GM23248 (cell line): Measurements from ENCODE around the gene L3HYPDH. TPM values are rescaled to one million over a fixed set of nuclear protein-coding genes. Genes with fewer than 3 reads are reported as not detected.

Source experiments
- DNase-seq: peaks from one replicate; pipeline ENCODE4 v3.0.0-alpha.2; 2015
- H2AFZ ChIP-seq: fragments of 200-600 bp; sonication (generic); 2 replicates; pipeline ENCODE4 v1.6.1; 2016; ENCODE audit warnings: antibody characterized with exemption
- H3F3A ChIP-seq: fragments of 200-600 bp; sonication (generic); 2 replicates; pipeline ENCODE4 v1.6.1; 2016; ENCODE audit warnings: mild to moderate bottlenecking, antibody characterized with exemption, mixed run types; ENCODE audit not compliant: insufficient read depth
- H3K27ac ChIP-seq: fragments of 200-600 bp; sonication (generic); 2 replicates; pipeline ENCODE4 v1.5.1; 2016; ENCODE audit warnings: mild to moderate bottlenecking
- H3K27me3 ChIP-seq: fragments of 200-600 bp; sonication (generic); replicated peaks from 2 replicates; pipeline ENCODE4 v1.6.1; 2016; ENCODE audit warnings: mild to moderate bottlenecking; ENCODE audit not compliant: insufficient read depth
- H3K36me3 ChIP-seq: fragments of 200-600 bp; sonication (generic); 2 replicates; pipeline ENCODE4 v1.6.1; 2016; ENCODE audit warnings: low read depth, mild to moderate bottlenecking
- H3K4me1 ChIP-seq: fragments of 200-600 bp; sonication (generic); 2 replicates; pipeline ENCODE4 v1.6.1; 2016; ENCODE audit warnings: mild to moderate bottlenecking; ENCODE audit not compliant: insufficient read depth
- H3K4me2 ChIP-seq: fragments of 200-600 bp; sonication (generic); one replicate; pipeline ENCODE4 v1.6.1; 2016; ENCODE audit warnings: mild to moderate bottlenecking; ENCODE audit not compliant: unreplicated experiment
- H3K4me3 ChIP-seq: fragments of 200-600 bp; sonication (generic); 2 replicates; pipeline ENCODE4 v1.5.1; 2016; ENCODE audit warnings: mild to moderate bottlenecking
- H3K79me2 ChIP-seq: fragments of 200-600 bp; sonication (generic); 2 replicates; pipeline ENCODE4 v1.6.1; 2016; ENCODE audit warnings: mild to moderate bottlenecking; ENCODE audit not compliant: insufficient read depth
- H3K9ac ChIP-seq: fragments of 200-600 bp; sonication (generic); 2 replicates; pipeline ENCODE4 v1.6.1; 2016; ENCODE audit warnings: mild to moderate bottlenecking
- H3K9me2 ChIP-seq: fragments of 200-600 bp; sonication (generic); 2 replicates; pipeline ENCODE4 v1.6.1; 2016; ENCODE audit warnings: mixed run types, mild to moderate bottlenecking, moderate library complexity; ENCODE audit not compliant: insufficient read depth
- H3K9me3 ChIP-seq: fragments of 200-600 bp; sonication (generic); one replicate; pipeline ENCODE4 v1.6.1; 2017; ENCODE audit warnings: low read depth
- H4K20me1 ChIP-seq: fragments of 200-600 bp; sonication (generic); 2 replicates; pipeline ENCODE4 v1.6.0; 2016; ENCODE audit not compliant: insufficient read depth
- EZH2 ChIP-seq: fragments of 200-600 bp; sonication (generic); IDR thresholded peaks from 2 replicates; pipeline ENCODE4 v1.6.1; 2018; ENCODE audit warnings: antibody characterized with exemption, mild to moderate bottlenecking; ENCODE audit not compliant: insufficient read depth, poor library complexity, severe bottlenecking
- EZH2phosphoT487 ChIP-seq: fragments of 200-600 bp; sonication (generic); IDR thresholded peaks from 2 replicates; pipeline ENCODE4 v1.6.1; 2018; ENCODE audit warnings: antibody characterized with exemption, moderate library complexity, mild to moderate bottlenecking, low read depth; ENCODE audit not compliant: insufficient read depth
- WGBS, 2 experiments: methylation state at CpG; one replicate each; pipeline ENCODE4 v1.1.6; 2015 to 2017; ENCODE audit warnings: low lambda C conversion rate in 2 of 2, low coverage in 1 of 2; ENCODE audit errors: missing lambda C conversion rate in 2 of 2; 5-methylcytosine and 5-hydroxymethylcytosine counted together
- in situ Hi-C: fragments of 300-500 bp; cut with MboI; formaldehyde crosslinking; loops from 2 replicates; pipeline ENCODE4 v1.15.0; 2020
- polyA plus RNA-seq: library from polyadenylated mRNA; unstranded; fragments of >200 nt; fragmentation: Nextera tagmentation; extraction: Ambion mirVana; gene quantifications from 2 replicates; pipeline ENCODE4 v1.2.1, GENCODE V29; 2016
- total RNA-seq: library from RNA; depleted of rRNA; stranded (reverse); fragments of >200 nt; shearing (Covaris generic); gene quantifications from 2 replicates; pipeline ENCODE4 v1.2.3, GENCODE V29; 2014

L3HYPDH gene
- total and polyA plus RNA-seq, 2 experiments from 2014 or later: 65.1 to 69.3 TPM

GRCh38 chr14:59478540-59478939 lies 5.7 kb downstream of the L3HYPDH start:
- H3K9me2 ChIP-seq: no peaks in the 10 kb centered on the region
- H3K4me3 ChIP-seq: no peak overlapping the region
- H3K27ac ChIP-seq: no peak overlapping the region
- no peaks in the 10 kb centered on the region for H3K9me3 ChIP-seq
- no peaks in the 10 kb centered on the region for H3K27me3 ChIP-seq
- no peak overlapping the region for H3K4me2 ChIP-seq
- TF ChIP-seq EZH2phosphoT487 (no peak), EZH2 (no peak)
- no peak for DNase-seq
- no peak overlapping the region for H2AFZ ChIP-seq
- H3K79me2 ChIP-seq: peaks cover 62% of the 10 kb centered on the region
- 83 to 87% methylated on average over 3 of the region's 3 CpGs for WGBS, 2 experiments
- no peaks in the 10 kb centered on the region for H4K20me1 ChIP-seq
- H3F3A ChIP-seq: peaks cover 29% of the 10 kb centered on the region
- in situ Hi-C loops: no loop called here
- H3K4me1 ChIP-seq: peaks cover 29% of the 10 kb centered on the region
- H3K9ac ChIP-seq: no peak overlapping the region
- H3K36me3 ChIP-seq: peaks cover 36% of the 10 kb centered on the region

- H3K4me1 ChIP-seq: peaks cover 10% of the 10 kb centered on the region; the same call in 1 of the 2 replicates
- H4K20me1 ChIP-seq: no peaks in the 10 kb centered on the region
- peaks cover 60% of the 10 kb centered on the region for H3K36me3 ChIP-seq
- no peak overlapping the region for H3K4me2 ChIP-seq
- DNase-seq: no peak
- H3K4me3 ChIP-seq: no peak overlapping the region
- H3K9me3 ChIP-seq: no peaks in the 10 kb centered on the region
- no peak overlapping the region for H3K9ac ChIP-seq
- no peak overlapping the region for H2AFZ ChIP-seq
- TF ChIP-seq EZH2: no peak
- TF ChIP-seq EZH2phosphoT487: no peak
- H3K27ac ChIP-seq: no peak overlapping the region
- no peaks in the 10 kb centered on the region for H3K27me3 ChIP-seq
- in situ Hi-C loops: no loop called here
- H3K79me2 ChIP-seq: peaks cover 45% of the 10 kb centered on the region
- no peaks in the 10 kb centered on the region for H3K9me2 ChIP-seq
- H3F3A ChIP-seq: peaks cover 17% of the 10 kb centered on the region; the same call in 1 of the 2 replicates
- WGBS, 2 experiments: 100% methylated on average over 1 of the region's 1 CpG
Measured at GRCh38 chr14:59475709-59476108, 8.5 kb downstream of the L3HYPDH start.

DNA sequence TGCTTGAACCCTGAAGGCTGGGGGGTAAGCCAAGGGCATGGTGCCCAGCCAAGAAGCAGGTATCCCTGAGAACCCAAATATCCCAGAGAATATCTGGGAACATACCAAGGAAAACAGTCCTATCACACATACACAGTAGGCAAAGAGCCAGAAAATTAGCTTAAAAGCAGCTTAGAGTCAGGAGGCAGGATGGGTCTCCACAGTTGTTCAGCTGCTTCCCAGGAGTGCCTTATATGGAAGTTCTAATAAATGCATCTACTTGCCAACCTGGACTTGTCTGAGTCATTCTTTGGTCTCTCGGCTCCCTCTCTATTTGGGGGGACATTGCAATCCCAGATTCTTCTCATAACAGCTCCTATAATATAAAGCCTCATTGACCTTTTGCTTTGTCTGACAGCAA lies 10.0 kb downstream of the L3HYPDH start:
- Histone ChIP-seq H3K4me3 (no peak overlapping the region), H3K9ac (no peak overlapping the region), H3K27me3 (no peaks in the 10 kb centered on the region), H3K9me3 (no peaks in the 10 kb centered on the region), H2AFZ (no peak overlapping the region), H3K27ac (no peak overlapping the region), H3K36me3 (peaks cover 71% of the 10 kb centered on the region), H3K9me2 (no peaks in the 10 kb centered on the region), H3F3A (peaks cover 22% of the 10 kb centered on the region; the same call in 1 of the 2 replicates), H3K4me2 (no peak overlapping the region), H3K79me2 (peaks cover 30% of the 10 kb centered on the region), H4K20me1 (no peaks in the 10 kb centered on the region), H3K4me1 (no peaks in the 10 kb centered on the region)
- no peak for DNase-seq
- WGBS, 2 experiments: 81 to 83% methylated on average over 1 of the region's 1 CpG
- no peak for TF ChIP-seq EZH2phosphoT487
- TF ChIP-seq EZH2: no peak
- in situ Hi-C loops: no loop called here

DNA sequence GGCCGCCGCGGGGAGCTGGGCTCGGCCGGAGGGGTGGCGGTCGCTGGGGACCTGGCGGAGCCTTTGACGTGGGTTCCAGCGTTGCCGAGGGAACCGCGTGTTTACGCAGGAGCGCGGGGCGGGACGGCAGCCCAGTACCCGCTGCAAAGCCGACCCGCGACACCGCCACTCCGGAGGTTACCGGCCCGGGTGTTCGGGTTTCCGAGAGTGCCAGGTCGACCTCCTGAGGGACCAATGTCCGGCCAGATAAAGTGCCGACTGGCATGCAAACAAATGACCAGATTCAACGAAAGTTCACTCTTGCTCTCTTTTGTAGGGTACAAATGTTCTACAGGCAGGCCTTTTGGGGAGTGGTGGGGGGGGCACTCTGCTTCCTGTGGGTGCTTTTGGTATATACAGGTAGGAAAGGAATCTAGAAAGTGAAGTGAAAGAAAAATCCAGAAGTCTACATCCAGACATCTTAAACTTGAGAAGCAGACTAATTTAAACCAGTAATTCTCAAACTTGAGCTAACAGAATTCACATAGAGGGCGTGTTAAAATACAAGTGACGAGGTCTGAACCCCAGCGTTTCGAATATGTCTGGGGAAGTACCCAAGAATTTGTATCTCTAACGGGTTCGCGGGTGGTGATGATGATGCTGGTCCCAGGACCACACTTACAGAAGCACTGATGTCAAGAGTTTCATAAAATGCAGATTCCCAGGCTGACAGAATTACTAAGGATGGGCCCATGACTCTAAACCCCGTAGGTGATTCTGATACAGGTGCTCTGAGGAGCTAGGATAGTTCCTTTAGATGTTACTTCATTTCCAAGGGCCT lies 18.7 kb downstream of the L3HYPDH start, which contains the start of gene GPR135:
GPR135 (minus strand) TSS at position 65 of the 820 bp plus-strand sequence. CDS start 154 bp downstream, outside the sequence.
- Histone ChIP-seq H3K4me2 (peak within 1 kb of the TSS; percentile 84), H3K4me3 (peak within 1 kb of the TSS; percentile 73), H3K36me3 (peaks cover 13% of the 10 kb centered on the region; the same call in 1 of the 2 replicates), H3K27ac (peak within 1 kb of the TSS; percentile 23), H3F3A (peaks cover 42% of the 10 kb centered on the region), H2AFZ (peak within 1 kb of the TSS; percentile 74), H3K4me1 (no peaks in the 10 kb centered on the region), H3K27me3 (no peaks in the 10 kb centered on the region), H3K79me2 (peaks cover 11% of the 10 kb centered on the region; the same call in 1 of the 2 replicates), H4K20me1 (no peaks in the 10 kb centered on the region), H3K9me2 (no peaks in the 10 kb centered on the region), H3K9ac (peak within 1 kb of the TSS; percentile 61), H3K9me3 (no peaks in the 10 kb centered on the region)
- TF ChIP-seq EZH2 (no peak), EZH2phosphoT487 (no peak)
- 31 to 39% methylated on average over 38 to 40 of the region's 40 CpGs for WGBS, 2 experiments
- no peak for DNase-seq
- in situ Hi-C loops: no loop called here
